ENCODE results near the gene FGFRL1.

DNA sequence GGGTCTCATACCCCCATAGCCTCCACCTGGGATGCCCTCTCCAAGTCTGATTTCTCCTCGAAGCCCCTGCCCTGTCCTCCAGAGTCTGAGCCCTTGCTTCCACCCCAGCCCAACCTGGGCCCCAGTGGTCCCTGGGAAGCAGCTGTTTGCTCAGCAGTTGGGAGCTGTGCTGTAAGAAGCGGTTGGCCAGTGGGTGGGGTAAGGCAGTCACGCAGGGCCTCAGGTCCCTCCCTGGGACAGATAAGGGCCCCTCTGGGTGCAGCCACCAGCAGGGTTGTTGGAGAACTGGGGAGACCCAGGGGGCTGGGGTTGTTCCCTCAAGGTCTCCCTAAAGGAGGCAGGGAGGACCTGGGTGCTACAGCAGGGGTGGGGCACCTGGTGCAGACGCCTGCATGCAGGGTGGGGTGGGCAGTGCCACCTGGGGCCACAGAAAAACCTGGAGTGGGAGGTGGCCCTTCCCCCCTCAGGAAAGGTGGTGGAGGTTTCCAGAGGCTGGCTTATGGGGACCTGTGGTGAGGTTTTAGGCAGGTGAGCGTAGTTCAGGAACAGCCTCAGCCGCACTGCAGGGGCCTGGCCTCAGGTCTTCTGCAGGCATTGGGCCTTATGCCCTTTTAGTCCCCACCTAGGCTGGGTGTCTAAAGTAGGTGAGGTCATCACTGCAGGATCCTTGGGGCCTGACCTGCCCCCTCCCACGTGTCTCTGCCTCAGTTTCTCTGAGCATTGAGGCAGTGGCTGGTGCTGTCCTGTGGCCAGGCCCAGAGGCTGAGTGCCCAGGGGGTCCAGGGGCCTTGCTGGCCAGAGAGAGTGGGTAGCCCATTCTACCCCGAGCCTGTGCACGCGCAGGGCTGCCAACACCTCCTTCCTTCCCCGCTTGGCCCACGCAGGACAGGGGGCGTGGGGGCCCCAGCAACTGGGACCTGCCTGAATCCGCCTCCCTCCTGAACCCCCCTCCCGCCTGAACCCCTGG is 15.1 kb upstream of the FGFRL1 start:
- TF ChIP-seq, protein P1, sequence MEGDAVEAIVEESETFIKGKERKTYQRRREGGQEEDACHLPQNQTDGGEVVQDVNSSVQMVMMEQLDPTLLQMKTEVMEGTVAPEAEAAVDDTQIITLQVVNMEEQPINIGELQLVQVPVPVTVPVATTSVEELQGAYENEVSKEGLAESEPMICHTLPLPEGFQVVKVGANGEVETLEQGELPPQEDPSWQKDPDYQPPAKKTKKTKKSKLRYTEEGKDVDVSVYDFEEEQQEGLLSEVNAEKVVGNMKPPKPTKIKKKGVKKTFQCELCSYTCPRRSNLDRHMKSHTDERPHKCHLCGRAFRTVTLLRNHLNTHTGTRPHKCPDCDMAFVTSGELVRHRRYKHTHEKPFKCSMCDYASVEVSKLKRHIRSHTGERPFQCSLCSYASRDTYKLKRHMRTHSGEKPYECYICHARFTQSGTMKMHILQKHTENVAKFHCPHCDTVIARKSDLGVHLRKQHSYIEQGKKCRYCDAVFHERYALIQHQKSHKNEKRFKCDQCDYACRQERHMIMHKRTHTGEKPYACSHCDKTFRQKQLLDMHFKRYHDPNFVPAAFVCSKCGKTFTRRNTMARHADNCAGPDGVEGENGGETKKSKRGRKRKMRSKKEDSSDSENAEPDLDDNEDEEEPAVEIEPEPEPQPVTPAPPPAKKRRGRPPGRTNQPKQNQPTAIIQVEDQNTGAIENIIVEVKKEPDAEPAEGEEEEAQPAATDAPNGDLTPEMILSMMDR (IDR thresholded peaks at IDR 0.05) = no peak
- no peak for TF ChIP-seq EP300 (IDR thresholded peaks at IDR 0.05; ENCODE audit: low read depth)
- no peak for TF ChIP-seq POLR2A (IDR thresholded peaks at IDR 0.05)
